Left ventricle myocardium inferior (tissue), 1 donor: ENCODE results near the gene FADS3. TPM values are rescaled to one million over a fixed set of nuclear protein-coding genes. Genes with fewer than 3 reads are reported as not detected.

ENCODE experiments used
- DNase-seq: peaks from one replicate; pipeline ENCODE4 v3.0.0-alpha.2; 2020
- H3K27ac ChIP-seq: fragments of 200-600 bp; replicated peaks from 2 replicates; pipeline ENCODE4 v1.8.0; 2021
- H3K27me3 ChIP-seq: fragments of 200-600 bp; 2 replicates; pipeline ENCODE4 v1.8.0; 2021; ENCODE audit warnings: low read depth
- H3K36me3 ChIP-seq: fragments of 200-600 bp; 2 replicates; pipeline ENCODE4 v1.8.0; 2021
- H3K4me1 ChIP-seq: fragments of 200-600 bp; 2 replicates; pipeline ENCODE4 v1.8.0; 2021
- H3K4me3 ChIP-seq: fragments of 200-600 bp; 2 replicates; pipeline ENCODE4 v1.8.0; 2021; ENCODE audit warnings: mild to moderate bottlenecking, moderate library complexity
- H3K9me3 ChIP-seq: fragments of 200-600 bp; replicated peaks from 2 replicates; pipeline ENCODE4 v1.8.0; 2021
- CTCF ChIP-seq: fragments of 200-600 bp; IDR thresholded peaks from 2 replicates; pipeline ENCODE4 v1.8.0; 2021; ENCODE audit warnings: antibody characterized with exemption, mild to moderate bottlenecking, borderline replicate concordance
- intact Hi-C: fragments of 100-400 bp; cut with micrococcal nuclease; formaldehyde crosslinking; loops from one replicate; pipeline ENCODE4 v1.11.0; 2022
- total RNA-seq: library from RNA; stranded (reverse); fragmentation: NEBNext Ultra II Directional; extraction: Animal tissue kit (Norgen Biotek cat#: 25700); gene quantifications from one replicate; pipeline ENCODE4 v1.2.1, GENCODE V29; 2021
- donor health status: DM: no; HTN: yes; CAD: no; lungs with severe emphysema.

FADS3 gene
- total RNA-seq, 1 donor from 2014 or later, result 65.5 TPM

- DNase-seq, result no peak
- intact Hi-C loops, result no loop called here
- TF ChIP-seq CTCF, result no peak
- Histone ChIP-seq H3K27ac (peak overlapping the region; percentile 89), H3K9me3 (no peaks in the 10 kb centered on the region), H3K4me1 (peaks cover 86% of the 10 kb centered on the region), H3K4me3 (no peak overlapping the region), H3K36me3 (no peaks in the 10 kb centered on the region), H3K27me3 (no peaks in the 10 kb centered on the region)
Measured at GRCh38 chr11:61830237-61831105, 60.9 kb downstream of the FADS3 start.

- Histone ChIP-seq H3K27me3 (no peaks in the 10 kb centered on the region), H3K4me1 (peaks cover 79% of the 10 kb centered on the region), H3K9me3 (no peaks in the 10 kb centered on the region), H3K27ac (peak overlapping the region; percentile 89), H3K4me3 (peak overlapping the region; percentile 73), H3K36me3 (no peaks in the 10 kb centered on the region)
- DNase-seq, result no peak
- intact Hi-C loops, result no loop called here
- no peak for TF ChIP-seq CTCF
Measured at GRCh38 chr11:61829806-61830205, 61.5 kb downstream of the FADS3 start.

GRCh38 chr11:61828629-61829407 is 62.5 kb downstream of the FADS3 start:
- Histone ChIP-seq H3K9me3 (no peaks in the 10 kb centered on the region), H3K27me3 (no peaks in the 10 kb centered on the region), H3K36me3 (no peaks in the 10 kb centered on the region), H3K4me1 (peaks cover 69% of the 10 kb centered on the region), H3K27ac (peak overlapping the region; percentile 89), H3K4me3 (peak overlapping the region; percentile 73)
- DNase-seq, result peak; percentile 62
- intact Hi-C loops, result no loop called here
- TF ChIP-seq CTCF, result peak; percentile 54

GRCh38 chr11:61828379-61828628 is 63.0 kb downstream of the FADS3 start:
- intact Hi-C loops, result no loop called here
- H3K4me1 ChIP-seq, result peaks cover 65% of the 10 kb centered on the region
- DNase-seq, result no peak
- peak overlapping the region; percentile 73 for H3K4me3 ChIP-seq
- no peak for TF ChIP-seq CTCF
- no peaks in the 10 kb centered on the region for H3K36me3 ChIP-seq
- no peaks in the 10 kb centered on the region for H3K9me3 ChIP-seq
- no peaks in the 10 kb centered on the region for H3K27me3 ChIP-seq
- H3K27ac ChIP-seq, result peak overlapping the region; percentile 89

GRCh38 chr11:61827571-61828378 is 63.6 kb downstream of the FADS3 start, which contains the start of gene FADS2:
Gene FADS2, plus strand, starts transcription at chr11:61828300. Its CDS starts 91 bp downstream, at chr11:61828391.
- Histone ChIP-seq H3K9me3 (no peaks in the 10 kb centered on the region), H3K27ac (peak within 1 kb of the TSS; percentile 89), H3K36me3 (no peaks in the 10 kb centered on the region), H3K27me3 (no peaks in the 10 kb centered on the region), H3K4me3 (peak within 1 kb of the TSS; percentile 73), H3K4me1 (peaks cover 60% of the 10 kb centered on the region)
- DNase-seq, result peak; percentile 92
- intact Hi-C loops, result no loop called here
- peak; percentile 22 for TF ChIP-seq CTCF
